ENCODE results near the gene MORN3. TPM values are rescaled to one million over a fixed set of nuclear protein-coding genes. Genes with fewer than 3 reads are reported as not detected.
A peak's percentile ranks its signal among the peaks of the same experiment; 100 is the strongest.

MORN3 gene
- total RNA-seq, 1 donor from 2014 or later: 0.11 TPM

GRCh38 chr12:121626087-121626852 is 43.2 kb downstream of the MORN3 start, which contains the start of gene ORAI1:
ORAI1 (plus strand) TSS chr12:121626530.
- ATAC-seq (ENCODE audit: poor library complexity) (peak; percentile 95), DNase-seq (peak; percentile 99)
- intact Hi-C loops (cut with DNase I): loop anchor here (5.0 kb wide), 1 partner anchor 74 kb away; no protein-coding TSS in a partner anchor

DNA sequence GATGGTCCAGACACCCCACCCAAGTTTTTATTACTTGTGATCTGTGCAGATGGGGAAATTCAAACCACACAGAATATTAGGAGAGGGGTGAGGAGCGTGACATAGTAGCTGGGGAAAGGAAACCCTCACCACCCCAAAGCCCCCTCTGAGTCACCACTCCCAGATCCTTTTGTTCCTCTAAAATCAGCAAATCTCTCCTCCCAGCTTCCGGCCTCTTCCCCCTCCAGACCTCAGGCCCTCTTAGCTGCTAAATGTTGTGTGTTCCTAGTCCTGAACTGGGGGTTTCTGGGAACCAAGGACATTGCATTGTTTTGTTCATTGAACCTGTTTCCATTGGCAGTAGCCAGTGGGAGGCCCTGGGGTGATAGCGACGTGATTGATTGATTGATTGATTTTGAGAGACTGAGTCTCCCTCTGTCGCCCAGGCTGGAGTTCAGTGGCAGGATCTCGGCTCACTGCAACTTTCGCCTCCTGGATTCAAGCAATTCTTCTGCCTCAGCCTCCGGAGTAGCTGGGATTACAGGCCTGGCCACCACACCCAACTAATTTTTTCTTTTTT is 49.0 kb downstream of the MORN3 start:
- no peak for DNase-seq
- ATAC-seq (ENCODE audit: poor library complexity): no peak
- intact Hi-C loops (cut with DNase I): no loop called here

DNA sequence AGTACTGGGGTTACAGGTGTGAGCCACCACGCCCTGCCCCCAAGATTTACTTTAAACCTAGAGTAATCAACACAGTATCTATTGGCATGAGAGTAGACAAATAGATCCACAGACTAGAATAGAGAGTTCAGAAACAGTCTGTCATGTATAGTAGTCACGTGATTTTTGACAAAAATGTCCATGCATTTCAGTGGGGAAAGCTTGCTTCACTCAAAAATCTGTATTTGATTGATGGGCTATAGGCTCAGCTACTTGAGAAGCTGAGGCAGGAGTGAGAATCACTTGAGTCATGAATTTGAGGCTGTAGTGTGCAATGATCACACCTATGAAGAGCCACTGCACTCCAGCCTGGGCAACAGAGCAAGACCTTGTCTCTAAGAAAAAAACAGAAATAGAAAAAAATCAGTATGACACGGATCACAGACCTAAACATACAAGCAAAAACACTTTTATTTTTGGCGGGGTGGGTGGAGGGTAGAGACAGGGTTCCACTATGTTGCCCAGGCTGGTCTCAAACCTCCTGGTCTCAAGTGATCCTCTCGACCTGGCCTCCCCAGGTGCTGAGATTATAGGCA is 50.7 kb downstream of the MORN3 start:
- ATAC-seq (ENCODE audit: poor library complexity) (no peak), DNase-seq (no peak)
- intact Hi-C loops (cut with DNase I): no loop called here

- ATAC-seq (ENCODE audit: poor library complexity) (no peak), DNase-seq (no peak)
- intact Hi-C loops (cut with DNase I): no loop called here
These were observed 54.5 kb downstream of the MORN3 start for GRCh38 chr12:121614872-121615467.

DNA sequence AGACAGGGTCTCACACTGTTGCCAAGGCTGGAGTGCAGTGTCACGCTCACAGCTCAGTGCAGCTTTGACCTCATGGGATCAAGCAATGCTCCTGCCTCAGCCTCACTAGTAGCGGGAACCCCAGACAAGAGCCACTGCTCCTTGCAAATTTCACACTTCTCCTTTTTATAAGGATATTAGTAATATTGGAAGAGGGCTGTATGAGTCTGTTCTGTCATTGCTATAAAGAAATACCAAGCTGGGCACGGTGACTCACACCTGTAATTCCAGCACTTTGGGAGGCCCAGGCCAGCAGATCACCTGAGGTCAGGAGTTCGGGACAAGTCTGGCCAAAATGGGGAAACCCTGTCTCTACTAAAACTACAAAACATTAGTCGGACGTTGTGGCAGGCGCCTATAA is 56.0 kb downstream of the MORN3 start:
- no peak for DNase-seq
- intact Hi-C loops (cut with DNase I): no loop called here
- ATAC-seq (ENCODE audit: poor library complexity): no peak

DNA sequence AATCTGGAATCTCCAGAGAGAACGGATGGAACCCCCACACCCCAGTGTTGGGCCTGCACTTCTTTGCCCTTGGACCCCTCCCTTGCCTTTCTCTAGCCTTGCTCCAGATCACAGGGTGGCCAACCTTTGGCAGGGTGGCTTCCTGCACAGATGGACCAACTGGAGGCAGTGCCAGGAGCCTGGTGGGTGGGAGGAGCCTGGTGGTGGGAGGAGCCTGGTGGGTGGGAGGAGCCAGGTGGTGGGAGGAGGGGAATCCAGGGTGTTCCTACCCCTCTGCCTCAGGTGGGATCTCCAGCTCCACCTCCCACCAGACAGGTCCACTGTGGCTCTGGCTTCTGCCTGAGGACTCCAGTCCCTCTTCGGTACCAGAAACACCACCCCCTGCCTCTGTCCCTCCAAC is 58.1 kb downstream of the MORN3 start:
- DNase-seq: no peak
- intact Hi-C loops (cut with DNase I): no loop called here
- ATAC-seq (ENCODE audit: poor library complexity): no peak

DNA sequence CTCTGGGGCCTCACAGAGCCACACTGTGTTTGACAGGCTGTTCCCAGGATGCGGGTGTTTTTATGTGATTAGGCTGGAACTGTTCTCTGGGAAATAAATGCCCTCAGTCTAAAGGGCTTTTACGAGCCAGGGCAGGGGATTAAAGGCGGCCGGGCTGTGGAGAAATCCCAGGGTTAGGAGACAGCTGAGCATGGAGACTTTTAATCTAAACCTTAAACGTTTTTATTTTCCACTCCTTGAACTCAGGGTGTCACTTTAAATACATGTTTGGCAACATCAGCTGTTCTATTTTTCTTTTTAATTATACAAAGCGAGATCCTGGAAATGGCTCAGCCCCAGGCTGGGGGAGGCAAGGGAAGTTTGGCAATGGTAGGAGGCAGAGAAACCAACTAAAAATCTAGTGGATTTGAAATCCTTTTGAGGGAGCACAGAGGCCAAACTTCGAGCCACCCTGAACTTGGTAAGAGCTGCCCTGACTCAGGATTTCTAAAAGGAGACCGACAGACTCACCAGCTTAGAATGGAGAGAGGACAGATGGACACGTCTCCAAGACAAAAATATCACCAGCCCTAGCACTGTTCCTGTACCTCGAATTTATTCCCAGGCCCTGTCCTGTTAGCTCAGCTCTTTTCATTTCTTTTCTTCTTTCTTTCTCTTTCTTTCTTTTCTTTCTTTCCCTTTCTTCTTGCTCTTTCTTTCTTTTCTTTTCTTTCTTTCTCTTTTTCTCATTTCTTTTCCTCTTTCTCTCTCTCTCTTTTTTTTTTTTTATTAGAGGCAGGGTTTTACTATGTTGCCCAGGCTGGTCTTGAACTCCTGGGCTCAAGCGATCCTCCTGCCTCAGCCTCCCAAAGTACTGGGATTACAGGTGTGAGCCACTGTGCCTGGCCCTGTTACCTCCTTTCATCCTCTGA is 59.0 kb downstream of the MORN3 start:
- peak; percentile 69 for ATAC-seq (ENCODE audit: poor library complexity)
- intact Hi-C loops (cut with DNase I): no loop called here

GRCh38 chr12:121608301-121608700 is 61.2 kb downstream of the MORN3 start:
- intact Hi-C loops (cut with DNase I): no loop called here
- ATAC-seq (ENCODE audit: poor library complexity) (no peak), DNase-seq (no peak)

More for the DNA sequence above, 59.0 kb downstream of the MORN3 start:
- DNase-seq: no peak

DNA sequence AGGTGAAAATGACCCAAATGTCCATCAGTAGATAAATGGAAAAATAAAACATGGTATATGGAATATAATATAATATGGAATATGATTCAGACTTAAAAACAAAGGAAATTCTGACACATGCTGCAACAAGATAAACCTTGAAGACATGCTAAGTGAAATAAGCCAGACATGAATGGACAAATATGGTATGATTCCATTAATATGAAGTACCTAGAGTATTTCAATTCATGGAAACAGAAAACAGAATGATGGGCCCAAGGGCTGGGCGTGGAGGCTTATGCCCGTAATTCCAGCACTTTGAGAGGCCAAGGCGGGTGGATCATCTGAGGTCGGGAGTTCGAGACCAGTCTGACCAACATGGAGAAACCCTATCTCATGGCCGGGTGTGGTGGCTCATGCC is 65.9 kb downstream of the MORN3 start:
- intact Hi-C loops (cut with DNase I): no loop called here
- no peak for ATAC-seq (ENCODE audit: poor library complexity)
- no peak for DNase-seq

DNA sequence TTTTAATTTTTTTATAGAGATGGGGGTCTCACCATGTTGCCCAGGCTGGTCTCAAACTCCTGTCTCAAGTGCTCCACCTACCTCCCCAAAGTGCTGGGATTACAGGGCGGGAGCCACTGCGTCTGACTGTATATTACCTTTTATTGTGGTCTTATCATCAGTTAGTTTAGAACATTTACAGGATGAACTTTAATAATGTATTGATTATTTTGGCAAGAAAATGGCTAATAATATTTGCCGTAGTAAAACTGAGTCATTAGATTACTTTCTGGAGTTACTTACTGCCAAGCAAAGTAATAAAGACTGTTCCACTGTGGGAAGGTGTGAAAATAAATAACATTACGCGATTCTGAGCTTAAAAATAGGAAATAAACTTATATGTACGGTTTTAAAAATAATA is 66.7 kb downstream of the MORN3 start:
- intact Hi-C loops (cut with DNase I): no loop called here
- DNase-seq (no peak), ATAC-seq (ENCODE audit: poor library complexity) (no peak)

GRCh38 chr12:121600702-121601336 is 68.6 kb downstream of the MORN3 start:
- ATAC-seq (ENCODE audit: poor library complexity): no peak
- no peak for DNase-seq
- intact Hi-C loops (cut with DNase I): no loop called here

Other genes starting within 250 kb of the MORN3 start
- 10.3 TPM for gene KDM2B, start 88.6 kb downstream of the MORN3 start, total RNA-seq
- gene ORAI1, start 43.1 kb downstream of the MORN3 start, total RNA-seq: 9.6 TPM
- gene TMEM120B, start 43.1 kb upstream of the MORN3 start, total RNA-seq: 9.1 TPM
- 41.8 TPM for gene RHOF, start 124.0 kb upstream of the MORN3 start, total RNA-seq
- 8.6 TPM for gene SETD1B, start 134.4 kb upstream of the MORN3 start, total RNA-seq
- 2.7 TPM for gene HPD, start 189.2 kb upstream of the MORN3 start, total RNA-seq
- gene PSMD9, start 219.1 kb upstream of the MORN3 start, total RNA-seq: 34.9 TPM
- 0.65 TPM for gene CFAP251, start 248.9 kb upstream of the MORN3 start, total RNA-seq

Data from Right ventricle myocardium superior (tissue), 1 donor.